ENCODE measurements around the gene TCF23. TPM values are rescaled to one million over a fixed set of nuclear protein-coding genes. Genes with fewer than 3 reads are reported as not detected.
"Not testable (repeated sequence)": the region's sequence is repeated elsewhere in the genome, so short reads cannot be mapped to it uniquely, and the experiment has no call there.

TCF23 gene
- total RNA-seq, 2 experiments from 2014 or later = not detected

GRCh38 chr2:27191070-27191829 is 42.4 kb downstream of the TCF23 start:
- DNase-seq = peak; percentile 45
- ChIA-PET CTCF (interaction anchor here (0.6 to 1.6 kb wide), 15 partner anchors 8 to 1654 kb away, joined by 3 to 12 read pairs (median 3); partner anchors contain the start of genes ABHD1 and KHK), POLR2A (no interaction called here)
- Mint-ChIP-seq H3K4me1 (no peaks in the 10 kb centered on the region), H3K4me3 (no peak overlapping the region), H3K27ac (no peak overlapping the region), H3K36me3 (ENCODE audit: low read depth) (no peaks in the 10 kb centered on the region), H3K9me3 (no peaks in the 10 kb centered on the region), H3K27me3 (peaks cover 12% of the 10 kb centered on the region)

GRCh38 chr2:27194538-27195354 is 45.9 kb downstream of the TCF23 start:
- H3K36me3 Mint-ChIP-seq (ENCODE audit: low read depth) = no peaks in the 10 kb centered on the region
- H3K4me1 Mint-ChIP-seq = no peaks in the 10 kb centered on the region
- CTCF ChIA-PET = no interaction called here
- DNase-seq = no peak
- no peak overlapping the region for H3K4me3 Mint-ChIP-seq
- peaks cover 5% of the 10 kb centered on the region for H3K27me3 Mint-ChIP-seq
- no peaks in the 10 kb centered on the region for H3K9me3 Mint-ChIP-seq
- H3K27ac Mint-ChIP-seq = no peak overlapping the region
- POLR2A ChIA-PET = no interaction called here

- DNase-seq; H3K4me3 Mint-ChIP-seq; H3K27ac Mint-ChIP-seq; H3K4me1 Mint-ChIP-seq; H3K27me3 Mint-ChIP-seq; CTCF ChIA-PET; H3K36me3 Mint-ChIP-seq (ENCODE audit: low read depth); H3K9me3 Mint-ChIP-seq; POLR2A ChIA-PET: not testable (repeated sequence)
Observed at GRCh38 chr2:27195799-27196198, 47.0 kb downstream of the TCF23 start.

GRCh38 chr2:27198068-27198467 is 49.3 kb downstream of the TCF23 start:
- H3K36me3 Mint-ChIP-seq (ENCODE audit: low read depth); H3K27me3 Mint-ChIP-seq; CTCF ChIA-PET; H3K4me3 Mint-ChIP-seq; POLR2A ChIA-PET; H3K27ac Mint-ChIP-seq; H3K9me3 Mint-ChIP-seq; H3K4me1 Mint-ChIP-seq; DNase-seq: not testable (repeated sequence)

- Mint-ChIP-seq H3K27me3 (no peaks in the 10 kb centered on the region), H3K4me3 (no peak overlapping the region), H3K36me3 (ENCODE audit: low read depth) (peaks cover 11% of the 10 kb centered on the region), H3K27ac (no peak overlapping the region), H3K9me3 (no peaks in the 10 kb centered on the region), H3K4me1 (peaks cover 7% of the 10 kb centered on the region)
- DNase-seq = no peak
- ChIA-PET POLR2A (no interaction called here), CTCF (no interaction called here)
Observed at GRCh38 chr2:27198627-27199026, 49.8 kb downstream of the TCF23 start.

GRCh38 chr2:27199241-27199640 is 50.4 kb downstream of the TCF23 start:
- Mint-ChIP-seq H3K9me3 (no peaks in the 10 kb centered on the region), H3K27ac (no peak overlapping the region), H3K4me3 (no peak overlapping the region), H3K4me1 (peaks cover 10% of the 10 kb centered on the region), H3K27me3 (no peaks in the 10 kb centered on the region), H3K36me3 (ENCODE audit: low read depth) (peaks cover 11% of the 10 kb centered on the region)
- ChIA-PET POLR2A (no interaction called here), CTCF (no interaction called here)
- DNase-seq = no peak

GRCh38 chr2:27201675-27202074 is 52.9 kb downstream of the TCF23 start:
- no peaks in the 10 kb centered on the region for H3K27me3 Mint-ChIP-seq
- H3K4me3 Mint-ChIP-seq = no peak overlapping the region
- POLR2A ChIA-PET = interaction anchor here (2.4 kb wide), 1 partner anchor 10 kb away, joined by 17 read pairs; the partner anchor contains the start of genes ATRAID and SLC5A6
- no peak overlapping the region for H3K27ac Mint-ChIP-seq
- no peak for DNase-seq
- no peaks in the 10 kb centered on the region for H3K9me3 Mint-ChIP-seq
- CTCF ChIA-PET = no interaction called here
- peaks cover 27% of the 10 kb centered on the region for H3K4me1 Mint-ChIP-seq
- peaks cover 26% of the 10 kb centered on the region for H3K36me3 Mint-ChIP-seq (ENCODE audit: low read depth)

DNA sequence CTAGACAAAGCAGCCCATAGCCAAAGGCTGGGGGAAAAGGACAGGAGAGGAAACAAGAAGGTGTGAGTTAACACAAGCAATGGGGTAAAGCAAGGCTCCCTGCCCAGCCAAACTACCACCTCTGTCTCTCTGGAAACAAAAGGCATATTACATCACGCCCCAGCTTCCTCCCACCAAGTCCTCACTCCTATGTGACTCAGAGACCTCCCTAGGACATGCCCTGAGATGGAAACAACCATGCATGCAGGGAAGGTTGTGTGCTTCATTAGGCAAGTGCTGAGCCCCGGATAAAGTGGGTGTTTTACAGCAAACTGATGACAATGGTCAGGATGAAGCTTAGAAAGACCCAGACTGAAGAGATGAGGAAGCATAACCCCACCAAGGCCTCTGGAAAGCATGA is 54.0 kb downstream of the TCF23 start:
- H3K9me3 Mint-ChIP-seq = no peaks in the 10 kb centered on the region
- H3K4me1 Mint-ChIP-seq = peaks cover 33% of the 10 kb centered on the region
- H3K36me3 Mint-ChIP-seq (ENCODE audit: low read depth) = peaks cover 36% of the 10 kb centered on the region
- CTCF ChIA-PET = interaction anchor here (1.1 to 1.7 kb wide), 2 partner anchors 8 to 33 kb away, joined by 3 to 6 read pairs; no protein-coding TSS in a partner anchor
- H3K27ac Mint-ChIP-seq = peak overlapping the region; percentile 9
- DNase-seq = no peak
- no peak overlapping the region for H3K4me3 Mint-ChIP-seq
- POLR2A ChIA-PET = interaction anchor here (1.4 to 2.4 kb wide), 2 partner anchors 9 to 14 kb away, joined by 4 to 17 read pairs; partner anchors contain the start of genes ATRAID, CAD and SLC5A6
- no peaks in the 10 kb centered on the region for H3K27me3 Mint-ChIP-seq

DNA sequence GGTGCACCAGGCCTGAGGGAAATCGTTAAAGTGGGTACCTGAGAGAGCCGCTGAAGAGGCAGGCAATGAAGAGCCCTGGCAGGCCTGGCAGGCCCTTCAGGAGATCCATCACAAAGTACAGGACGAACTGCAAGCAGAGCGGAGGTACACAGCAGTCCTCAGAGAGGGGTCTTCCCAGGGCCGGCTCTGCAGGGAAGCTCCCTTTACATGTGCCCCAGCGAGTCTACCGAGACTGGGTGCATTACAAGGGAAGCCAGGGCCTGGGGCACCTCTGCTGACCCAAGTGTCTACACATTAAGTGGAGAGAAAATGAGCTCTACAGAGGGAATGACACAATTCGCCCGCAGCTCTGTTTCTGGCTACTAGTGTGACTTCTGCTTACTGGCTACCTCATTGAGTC is 54.9 kb downstream of the TCF23 start:
- POLR2A ChIA-PET = interaction anchor here (1.1 to 2.4 kb wide), 3 partner anchors 8 to 121 kb away, joined by 3 to 17 read pairs (median 4); partner anchors contain the start of genes ATRAID, CAD and SLC5A6

DNA sequence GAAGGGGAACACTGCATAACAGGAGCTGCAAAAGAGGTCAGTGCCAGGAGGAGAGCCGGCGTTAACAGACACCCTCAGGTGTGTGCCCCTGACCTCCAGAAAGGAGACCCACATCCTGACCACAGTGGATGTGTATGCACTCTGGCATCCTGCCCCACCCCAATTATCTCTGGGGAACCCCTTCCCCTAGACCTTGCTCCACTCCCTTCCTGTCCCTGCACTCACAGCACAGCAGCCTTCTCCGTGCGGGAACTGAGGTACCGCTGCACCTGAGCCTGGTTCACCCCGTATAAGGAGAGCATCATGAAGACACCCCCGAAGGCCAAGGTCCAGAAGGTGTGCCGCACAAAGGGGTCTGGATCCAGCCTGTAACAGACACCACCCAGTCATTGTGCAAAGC is 55.8 kb downstream of the TCF23 start:
- ChIA-PET POLR2A (interaction anchor here (1.1 kb wide), 1 partner anchor 122 kb away, joined by 3 read pairs; no protein-coding TSS in a partner anchor), CTCF (no interaction called here)
- Mint-ChIP-seq H3K9me3 (no peaks in the 10 kb centered on the region), H3K4me1 (peaks cover 42% of the 10 kb centered on the region), H3K4me3 (no peak overlapping the region), H3K27me3 (no peaks in the 10 kb centered on the region), H3K27ac (peak overlapping the region; percentile 71), H3K36me3 (ENCODE audit: low read depth) (peaks cover 39% of the 10 kb centered on the region)
- DNase-seq = peak; percentile 29

More for the DNA sequence above, 54.9 kb downstream of the TCF23 start:
- H3K27me3 Mint-ChIP-seq = no peaks in the 10 kb centered on the region
- DNase-seq = no peak
- peaks cover 34% of the 10 kb centered on the region for H3K4me1 Mint-ChIP-seq
- CTCF ChIA-PET = interaction anchor here (1.7 kb wide), 1 partner anchor 34 kb away, joined by 6 read pairs; no protein-coding TSS in a partner anchor
- H3K36me3 Mint-ChIP-seq (ENCODE audit: low read depth) = peaks cover 39% of the 10 kb centered on the region
- no peak overlapping the region for H3K4me3 Mint-ChIP-seq
- no peak overlapping the region for H3K27ac Mint-ChIP-seq
- H3K9me3 Mint-ChIP-seq = no peaks in the 10 kb centered on the region

GRCh38 chr2:27205206-27205605 is 56.4 kb downstream of the TCF23 start:
- peaks cover 39% of the 10 kb centered on the region for H3K36me3 Mint-ChIP-seq (ENCODE audit: low read depth)
- POLR2A ChIA-PET = no interaction called here
- H3K9me3 Mint-ChIP-seq = no peaks in the 10 kb centered on the region
- peaks cover 48% of the 10 kb centered on the region for H3K4me1 Mint-ChIP-seq
- peak overlapping the region; percentile 6 for H3K27ac Mint-ChIP-seq
- DNase-seq = no peak
- CTCF ChIA-PET = no interaction called here
- H3K27me3 Mint-ChIP-seq = no peaks in the 10 kb centered on the region
- H3K4me3 Mint-ChIP-seq = no peak overlapping the region

DNA sequence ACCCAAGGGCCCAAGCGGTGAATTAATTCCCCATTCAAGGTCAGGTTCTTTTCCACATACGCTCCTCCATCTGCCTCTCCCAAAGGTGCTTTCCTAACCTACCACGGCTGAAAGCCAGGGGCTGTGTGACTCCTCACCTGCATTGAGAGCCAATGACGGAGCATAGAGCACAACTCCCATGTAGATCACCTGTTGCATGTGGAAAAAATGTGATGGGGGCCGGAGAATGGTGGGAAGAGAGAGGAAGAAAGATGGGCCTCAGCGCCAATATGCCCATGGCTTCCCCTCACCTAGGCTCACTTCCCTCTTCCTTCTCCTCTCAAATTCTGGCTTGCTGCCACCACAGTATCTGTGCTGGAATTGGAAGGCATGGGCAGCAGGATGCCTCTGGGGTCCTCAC is 57.5 kb downstream of the TCF23 start:
- DNase-seq = no peak
- ChIA-PET CTCF (no interaction called here), POLR2A (no interaction called here)
- H3K27me3 Mint-ChIP-seq = no peaks in the 10 kb centered on the region
- H3K4me3 Mint-ChIP-seq = no peak overlapping the region
- H3K9me3 Mint-ChIP-seq = no peaks in the 10 kb centered on the region
- peaks cover 53% of the 10 kb centered on the region for H3K4me1 Mint-ChIP-seq
- H3K27ac Mint-ChIP-seq = no peak overlapping the region
- peaks cover 39% of the 10 kb centered on the region for H3K36me3 Mint-ChIP-seq (ENCODE audit: low read depth)

Data from activated CD4-positive, alpha-beta memory T cell treated with anti-CD3 and anti-CD28 coated beads, Interleukin-2, amount 10 ng/mL, durations not matched to agents 7 days and 5 days (primary cell).